A204.1 (cell line): ENCODE data around the gene NBDY.
"Not testable (repeated sequence)": the region's sequence is repeated elsewhere in the genome, so short reads cannot be mapped to it uniquely, and the experiment has no call there.

Experiments used
- FAIRE-seq: peaks from 2 replicates; lab custom pipeline; 2012; peaks lifted over from hg19 to GRCh38; lab: Jason Lieb, UNC

Gene NBDY

DNA sequence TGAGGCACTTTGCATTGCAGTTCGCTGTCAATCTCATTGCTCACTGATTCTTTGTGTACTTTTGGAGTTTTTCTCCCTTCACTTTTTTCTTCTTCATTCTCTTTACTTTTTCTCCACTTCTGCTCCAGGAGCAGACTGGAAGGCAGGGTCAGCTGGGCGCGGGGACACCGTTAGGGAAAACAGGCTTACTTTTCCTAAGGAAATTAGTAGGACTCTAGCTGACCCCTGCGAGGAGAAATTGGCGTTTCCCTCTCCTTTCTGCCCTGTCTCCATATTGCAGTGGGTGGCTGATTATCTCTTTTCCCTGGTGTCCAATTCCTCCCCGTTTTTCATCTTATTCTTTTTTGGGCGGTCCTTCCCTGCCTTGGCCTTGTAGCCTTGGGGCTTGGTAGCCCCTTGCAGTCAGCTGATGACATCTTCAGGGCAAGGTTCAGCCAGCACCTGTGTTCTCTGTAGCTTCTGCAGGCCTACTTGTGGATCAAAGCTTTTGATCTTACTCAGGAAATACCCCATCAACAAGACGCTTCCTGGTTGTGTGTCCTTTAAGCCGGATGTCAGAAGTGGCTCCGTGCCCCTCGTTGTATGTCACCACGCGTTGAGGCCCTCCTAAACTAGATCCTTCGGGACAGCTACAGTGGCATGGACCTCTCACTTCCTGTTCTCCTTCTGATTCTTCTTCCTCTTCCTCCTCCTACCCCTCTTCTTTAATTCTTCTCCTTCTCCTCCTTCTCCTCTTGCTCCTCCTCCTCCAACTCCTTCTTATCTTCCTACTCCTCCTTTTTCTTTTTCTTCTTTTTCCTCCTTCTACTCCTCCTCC is 36.1 kb downstream of the NBDY start:
- no peak for FAIRE-seq

DNA sequence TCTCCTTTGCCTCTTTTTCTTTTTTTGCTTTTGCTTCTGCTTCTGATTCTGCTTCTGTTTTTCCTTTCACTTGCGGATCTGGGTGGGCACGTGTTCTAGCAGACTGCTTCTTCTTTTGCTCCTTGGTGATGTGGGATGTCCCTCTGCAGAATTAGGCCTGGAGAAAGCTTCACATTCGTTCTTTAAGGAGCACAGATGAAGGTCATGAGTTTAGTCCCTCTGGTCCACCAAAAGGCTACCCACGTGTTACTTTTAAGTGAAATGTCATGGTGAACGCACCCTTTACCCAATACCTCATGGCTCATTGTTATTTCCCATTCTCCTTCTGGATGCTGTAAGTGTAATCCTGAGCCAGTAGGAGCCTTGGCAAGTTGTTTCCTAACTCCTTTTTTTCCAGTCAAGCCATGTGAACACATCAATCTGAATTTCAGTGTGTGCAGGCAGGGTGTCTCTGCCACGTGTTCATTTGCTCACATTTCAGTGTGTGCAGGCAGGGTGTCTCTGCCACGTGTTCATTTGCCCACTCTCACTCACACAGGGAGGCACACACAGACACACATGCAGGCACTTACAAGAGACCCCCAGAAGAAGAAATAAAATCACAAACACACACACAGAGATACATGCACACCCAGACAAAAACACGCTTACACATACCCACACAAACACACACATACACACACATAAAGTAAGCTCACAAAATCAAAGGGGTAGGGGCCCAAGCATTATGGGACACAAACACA is 36.9 kb downstream of the NBDY start:
- FAIRE-seq: no peak

DNA sequence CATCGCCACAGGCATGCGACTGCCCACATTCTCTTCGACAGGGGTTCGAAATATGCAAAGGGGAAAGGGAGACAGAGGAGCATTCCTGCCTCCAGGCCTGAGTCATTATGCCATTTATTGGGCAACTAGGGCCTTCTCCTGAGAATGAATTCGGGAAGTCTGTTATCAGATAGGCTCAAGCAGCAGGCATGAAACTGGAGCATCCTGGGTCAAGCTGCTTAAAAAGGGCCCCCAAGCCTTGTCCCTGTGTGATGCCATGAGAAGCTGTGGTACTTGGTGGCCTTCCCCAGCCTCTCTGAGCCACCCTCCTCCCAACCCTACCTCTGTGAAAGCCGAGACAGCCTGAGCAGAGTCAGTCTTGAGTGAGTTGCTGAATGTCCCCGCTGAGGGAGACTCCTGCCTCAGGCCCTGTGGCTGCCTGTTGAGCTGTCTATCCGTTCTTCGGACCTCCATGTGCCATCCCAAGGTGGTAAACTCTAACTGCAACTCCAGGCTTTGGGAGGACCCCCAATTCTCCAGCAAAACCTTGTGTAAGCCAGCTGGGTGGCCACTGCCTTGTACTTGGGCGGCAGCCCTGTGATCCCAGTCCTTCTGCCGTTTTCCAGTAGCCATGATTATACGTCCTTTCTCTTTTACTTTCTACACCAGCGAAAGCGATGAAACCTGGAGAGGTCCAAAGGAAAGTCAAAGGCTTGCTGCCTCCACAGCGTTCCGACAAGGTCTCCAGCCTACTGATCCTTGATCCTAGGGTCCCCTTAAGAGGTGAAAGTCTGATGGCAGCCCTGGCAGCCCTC is 37.7 kb downstream of the NBDY start:
- FAIRE-seq: no peak

DNA sequence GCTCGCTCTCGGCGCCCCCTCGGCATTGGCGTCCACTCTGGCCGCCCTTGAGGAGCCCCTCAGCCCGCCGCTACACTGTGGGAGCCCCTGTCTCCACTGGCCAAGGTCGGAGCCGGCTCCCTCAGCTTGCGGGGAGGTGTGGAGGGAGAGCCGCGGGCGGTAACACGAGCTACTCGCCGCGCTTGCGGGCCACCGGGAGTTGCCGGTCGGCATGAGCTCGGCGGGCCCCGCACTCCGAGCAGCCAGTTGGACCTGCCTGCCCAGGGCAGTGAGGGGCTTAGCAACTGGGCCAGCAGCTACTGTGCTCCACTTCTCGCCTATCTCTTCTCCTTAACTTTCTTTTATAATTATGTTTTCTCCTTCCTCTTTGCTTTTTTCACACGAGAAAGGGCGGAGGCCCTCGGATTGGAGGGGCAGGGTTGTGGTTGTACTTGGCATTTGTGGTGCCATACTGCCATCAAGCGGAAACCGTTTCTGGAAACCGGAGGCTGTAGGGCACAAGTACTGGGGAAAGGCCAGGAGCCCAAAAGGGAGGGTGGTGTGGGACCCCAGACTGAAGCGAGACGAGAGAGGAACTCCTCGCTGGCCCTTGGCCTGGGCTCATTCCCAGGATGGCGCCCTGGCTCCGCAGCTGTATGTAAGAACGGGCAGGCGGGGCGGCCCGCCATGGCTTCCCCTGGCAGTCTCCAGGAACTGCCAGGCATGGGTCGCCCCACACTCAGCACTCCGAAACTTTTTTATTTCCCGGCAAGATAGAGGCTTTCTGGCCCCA is 38.5 kb downstream of the NBDY start:
- not testable (repeated sequence) for FAIRE-seq

DNA sequence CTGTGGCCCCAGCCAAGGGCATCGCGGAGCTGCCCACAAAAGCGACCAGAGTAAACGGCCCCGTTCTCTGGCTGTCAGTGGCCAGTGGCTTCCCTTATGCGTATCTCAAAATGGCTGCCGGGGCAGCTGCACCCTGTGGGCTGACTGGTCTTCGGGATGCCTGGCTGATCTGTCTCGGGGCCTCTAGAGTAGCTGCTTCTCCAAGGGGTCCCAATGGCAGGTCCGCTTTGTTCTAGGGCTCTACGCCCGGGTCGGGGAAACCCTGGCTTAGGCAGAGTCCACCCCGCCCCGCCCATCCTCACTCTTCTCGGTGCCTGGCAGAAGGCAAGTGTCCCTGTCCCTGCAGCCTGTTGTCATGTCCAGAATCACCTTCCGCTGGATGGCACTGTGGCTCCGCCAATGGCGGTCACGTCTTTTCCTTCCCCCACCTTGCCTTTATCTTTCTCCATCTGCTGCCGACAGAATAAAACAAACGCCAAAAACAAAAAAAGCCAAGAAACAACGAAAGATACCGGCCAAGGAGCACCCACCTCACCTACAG is 39.1 kb downstream of the NBDY start:
- FAIRE-seq: not testable (repeated sequence)

DNA sequence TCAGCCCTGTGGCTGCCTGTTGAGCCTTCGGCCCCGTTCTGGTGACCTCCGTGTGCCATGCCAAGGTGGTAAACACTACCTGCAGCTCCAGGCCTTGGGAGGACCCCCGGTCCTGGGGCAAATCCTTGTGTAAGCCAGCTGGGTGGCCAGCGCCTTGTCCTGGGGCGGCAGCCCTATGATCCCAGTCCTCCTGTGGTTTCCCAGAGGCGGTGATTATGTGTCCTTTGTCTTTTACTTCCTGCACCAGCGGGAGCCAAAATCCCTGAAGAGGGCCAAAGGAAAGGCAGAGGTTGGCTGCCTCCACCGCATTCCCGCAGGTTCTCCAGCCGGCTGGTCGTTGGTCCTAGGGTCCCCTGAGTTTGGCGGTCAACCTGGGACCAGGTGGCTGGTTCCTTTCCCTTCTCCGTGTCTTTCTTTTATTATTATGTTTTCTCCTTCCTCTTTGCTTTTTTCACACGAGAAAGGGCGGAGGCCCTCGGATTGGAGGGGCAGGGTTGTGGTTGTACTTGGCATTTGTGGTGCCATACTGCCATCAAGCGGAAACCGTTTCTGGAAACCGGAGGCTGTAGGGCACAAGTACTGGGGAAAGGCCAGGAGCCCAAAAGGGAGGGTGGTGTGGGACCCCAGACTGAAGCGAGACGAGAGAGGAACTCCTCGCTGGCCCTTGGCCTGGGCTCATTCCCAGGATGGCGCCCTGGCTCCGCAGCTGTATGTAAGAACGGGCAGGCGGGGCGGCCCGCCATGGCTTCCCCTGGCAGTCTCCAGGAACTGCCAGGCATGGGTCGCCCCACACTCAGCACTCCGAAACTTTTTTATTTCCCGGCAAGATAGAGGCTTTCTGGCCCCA is 43.9 kb downstream of the NBDY start:
- FAIRE-seq: not testable (repeated sequence)

DNA sequence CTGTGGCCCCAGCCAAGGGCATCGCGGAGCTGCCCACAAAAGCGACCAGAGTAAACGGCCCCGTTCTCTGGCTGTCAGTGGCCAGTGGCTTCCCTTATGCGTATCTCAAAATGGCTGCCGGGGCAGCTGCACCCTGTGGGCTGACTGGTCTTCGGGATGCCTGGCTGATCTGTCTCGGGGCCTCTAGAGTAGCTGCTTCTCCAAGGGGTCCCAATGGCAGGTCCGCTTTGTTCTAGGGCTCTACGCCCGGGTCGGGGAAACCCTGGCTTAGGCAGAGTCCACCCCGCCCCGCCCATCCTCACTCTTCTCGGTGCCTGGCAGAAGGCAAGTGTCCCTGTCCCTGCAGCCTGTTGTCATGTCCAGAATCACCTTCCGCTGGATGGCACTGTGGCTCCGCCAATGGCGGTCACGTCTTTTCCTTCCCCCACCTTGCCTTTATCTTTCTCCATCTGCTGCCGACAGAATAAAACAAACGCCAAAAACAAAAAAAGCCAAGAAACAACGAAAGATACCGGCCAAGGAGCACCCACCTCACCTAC is 44.5 kb downstream of the NBDY start:
- not testable (repeated sequence) for FAIRE-seq

DNA sequence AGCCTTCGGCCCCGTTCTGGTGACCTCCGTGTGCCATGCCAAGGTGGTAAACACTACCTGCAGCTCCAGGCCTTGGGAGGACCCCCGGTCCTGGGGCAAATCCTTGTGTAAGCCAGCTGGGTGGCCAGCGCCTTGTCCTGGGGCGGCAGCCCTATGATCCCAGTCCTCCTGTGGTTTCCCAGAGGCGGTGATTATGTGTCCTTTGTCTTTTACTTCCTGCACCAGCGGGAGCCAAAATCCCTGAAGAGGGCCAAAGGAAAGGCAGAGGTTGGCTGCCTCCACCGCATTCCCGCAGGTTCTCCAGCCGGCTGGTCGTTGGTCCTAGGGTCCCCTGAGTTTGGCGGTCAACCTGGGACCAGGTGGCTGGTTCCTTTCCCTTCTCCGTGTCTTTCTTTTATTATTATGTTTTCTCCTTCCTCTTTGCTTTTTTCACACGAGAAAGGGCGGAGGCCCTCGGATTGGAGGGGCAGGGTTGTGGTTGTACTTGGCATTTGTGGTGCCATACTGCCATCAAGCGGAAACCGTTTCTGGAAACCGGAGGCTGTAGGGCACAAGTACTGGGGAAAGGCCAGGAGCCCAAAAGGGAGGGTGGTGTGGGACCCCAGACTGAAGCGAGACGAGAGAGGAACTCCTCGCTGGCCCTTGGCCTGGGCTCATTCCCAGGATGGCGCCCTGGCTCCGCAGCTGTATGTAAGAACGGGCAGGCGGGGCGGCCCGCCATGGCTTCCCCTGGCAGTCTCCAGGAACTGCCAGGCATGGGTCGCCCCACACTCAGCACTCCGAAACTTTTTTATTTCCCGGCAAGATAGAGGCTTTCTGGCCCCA is 49.3 kb downstream of the NBDY start:
- not testable (repeated sequence) for FAIRE-seq

DNA sequence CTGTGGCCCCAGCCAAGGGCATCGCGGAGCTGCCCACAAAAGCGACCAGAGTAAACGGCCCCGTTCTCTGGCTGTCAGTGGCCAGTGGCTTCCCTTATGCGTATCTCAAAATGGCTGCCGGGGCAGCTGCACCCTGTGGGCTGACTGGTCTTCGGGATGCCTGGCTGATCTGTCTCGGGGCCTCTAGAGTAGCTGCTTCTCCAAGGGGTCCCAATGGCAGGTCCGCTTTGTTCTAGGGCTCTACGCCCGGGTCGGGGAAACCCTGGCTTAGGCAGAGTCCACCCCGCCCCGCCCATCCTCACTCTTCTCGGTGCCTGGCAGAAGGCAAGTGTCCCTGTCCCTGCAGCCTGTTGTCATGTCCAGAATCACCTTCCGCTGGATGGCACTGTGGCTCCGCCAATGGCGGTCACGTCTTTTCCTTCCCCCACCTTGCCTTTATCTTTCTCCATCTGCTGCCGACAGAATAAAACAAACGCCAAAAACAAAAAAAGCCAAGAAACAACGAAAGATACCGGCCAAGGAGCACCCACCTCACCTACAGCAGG is 50.0 kb downstream of the NBDY start:
- FAIRE-seq: not testable (repeated sequence)

DNA sequence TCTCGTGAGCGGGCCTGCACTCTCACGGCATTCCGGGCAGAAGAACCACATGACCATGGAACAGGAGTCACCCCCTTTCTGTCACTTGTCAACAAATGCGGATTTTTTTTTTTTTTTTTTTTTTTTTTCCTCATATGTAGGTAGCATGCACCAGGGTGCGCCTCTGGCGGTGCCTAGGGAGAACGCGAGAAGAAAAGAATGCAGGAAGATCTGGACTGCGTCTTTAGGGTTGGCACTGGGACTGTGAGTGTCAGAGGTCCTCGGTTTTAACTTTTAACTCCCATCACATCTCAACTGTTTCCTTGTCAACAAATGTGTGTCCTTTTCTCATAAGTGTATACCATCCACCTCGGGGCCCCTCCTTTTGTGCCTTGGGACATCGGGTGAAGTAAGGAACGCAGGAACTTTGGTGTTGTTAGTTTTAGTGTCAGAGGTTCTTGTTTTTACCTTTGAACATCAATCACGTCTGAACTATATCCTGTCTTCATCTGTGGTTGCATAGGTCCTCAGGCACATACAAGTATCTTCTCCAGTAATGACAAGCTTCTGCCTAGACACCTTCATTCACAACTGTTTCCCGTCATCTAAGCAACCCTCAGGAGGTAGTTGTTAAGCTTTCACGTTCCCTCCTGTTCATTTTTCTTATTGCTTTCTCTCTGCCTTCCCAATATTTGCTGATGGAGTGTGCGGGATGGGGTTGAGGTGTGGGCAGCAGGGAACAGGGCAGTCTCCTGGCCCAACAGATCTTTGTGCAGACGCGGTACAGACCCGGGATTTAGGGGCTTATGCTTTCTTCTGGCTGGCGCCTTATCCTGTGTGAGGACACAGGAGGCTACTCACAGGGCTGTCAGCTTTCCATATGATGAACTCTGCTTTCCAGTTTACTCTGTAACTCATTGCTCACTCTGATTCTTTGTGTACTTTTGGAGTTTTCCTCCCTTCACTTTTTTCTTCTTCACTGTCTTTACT is 51.9 kb downstream of the NBDY start:
- not testable (repeated sequence) for FAIRE-seq

DNA sequence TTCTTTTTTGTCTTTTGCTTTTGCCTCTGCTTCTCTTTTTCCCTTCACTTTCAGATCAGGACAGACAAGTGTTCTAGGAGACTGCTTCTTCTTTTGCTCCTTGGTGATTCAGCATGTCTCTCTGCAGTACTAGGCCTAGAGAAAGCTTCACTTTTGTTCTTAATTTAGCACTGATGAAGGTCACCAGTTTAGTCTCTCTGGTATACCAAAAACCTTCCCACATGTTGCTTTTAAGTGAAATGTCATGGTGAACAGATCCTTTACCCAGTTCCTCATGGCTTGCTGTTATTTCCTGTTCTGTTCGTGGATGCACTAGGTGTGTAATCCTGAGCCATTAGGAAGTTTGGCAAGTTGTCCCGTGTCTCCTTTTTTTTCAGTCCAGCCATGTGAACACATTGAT is 53.3 kb downstream of the NBDY start:
- FAIRE-seq: no peak

DNA sequence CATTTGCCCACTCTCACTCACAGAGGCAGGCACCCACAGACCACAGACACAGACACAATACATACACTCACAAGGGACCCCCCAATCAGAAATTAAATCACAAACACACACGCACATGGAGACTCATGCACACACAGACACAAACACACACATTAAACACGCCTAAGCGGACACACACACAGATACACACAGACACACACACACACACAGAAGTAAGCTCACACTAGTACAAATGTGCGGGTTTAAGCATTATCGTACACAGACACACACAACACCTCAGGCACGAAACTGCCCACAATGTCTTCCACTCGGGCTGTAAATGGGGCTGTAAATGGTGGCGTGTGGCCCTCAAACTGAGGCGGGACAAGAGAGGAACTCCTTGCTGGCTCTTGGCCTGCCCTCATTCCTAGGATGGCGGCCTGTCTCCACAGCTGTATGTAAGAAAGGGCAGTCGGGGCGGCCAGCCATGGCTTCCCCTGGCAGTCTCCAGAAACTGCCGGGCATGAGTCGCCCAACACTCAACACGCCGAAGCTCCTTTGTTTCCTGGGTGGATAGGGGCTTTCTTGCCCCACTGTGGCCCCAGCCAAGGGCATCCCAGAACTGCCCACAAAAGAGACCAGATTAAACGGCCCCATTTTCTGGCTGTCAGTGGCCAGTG is 53.9 kb downstream of the NBDY start:
- FAIRE-seq: no peak

DNA sequence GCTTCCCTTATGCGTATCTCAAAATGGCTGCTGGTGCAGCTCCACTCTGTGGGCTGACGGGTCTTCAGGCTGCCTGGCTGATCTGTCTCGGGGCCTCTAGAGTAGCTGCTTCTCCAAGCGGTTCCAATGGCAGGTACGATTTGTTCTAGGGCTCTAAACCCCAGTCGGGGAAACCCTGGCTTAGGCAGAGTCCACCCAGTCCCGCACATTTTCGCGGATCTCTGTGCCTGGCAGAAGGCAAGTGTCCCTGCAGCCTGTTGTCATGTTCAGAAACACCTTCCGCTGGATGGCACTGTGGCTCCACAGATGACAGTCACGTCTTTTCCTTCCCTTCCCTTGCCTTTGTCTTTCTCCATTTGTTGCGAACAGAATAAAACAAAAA is 54.4 kb downstream of the NBDY start:
- no peak for FAIRE-seq

DNA sequence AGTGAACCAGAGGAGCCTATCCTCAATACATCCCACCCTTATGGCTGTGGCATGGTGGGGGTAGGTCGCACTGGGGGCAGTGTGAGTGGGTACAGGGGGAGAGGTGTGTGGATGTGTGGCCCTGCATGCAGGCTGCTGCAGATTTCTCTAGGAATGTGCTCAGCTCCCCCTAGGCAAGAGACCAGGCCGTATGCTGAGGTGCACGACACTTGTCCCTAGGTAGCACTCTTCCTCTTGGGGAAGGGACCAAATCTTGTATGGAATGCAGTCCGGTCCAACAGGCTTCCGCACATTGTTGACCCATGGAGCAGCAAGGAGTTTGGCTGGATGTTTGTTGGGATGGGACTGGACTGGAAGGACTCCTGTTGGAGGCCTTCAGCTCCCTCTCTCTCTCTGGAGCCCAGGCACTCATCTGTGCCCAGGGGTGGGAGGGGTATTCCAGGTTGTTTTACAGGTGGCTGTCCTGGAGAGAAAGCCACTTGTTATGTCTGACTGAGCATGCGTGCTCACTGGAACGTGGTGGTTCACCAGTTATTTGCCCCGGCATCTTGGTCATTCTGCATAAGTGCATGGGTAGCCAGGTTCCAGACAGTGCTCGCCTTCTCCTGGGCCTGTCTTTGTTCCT is 55.1 kb downstream of the NBDY start:
- no peak for FAIRE-seq

DNA sequence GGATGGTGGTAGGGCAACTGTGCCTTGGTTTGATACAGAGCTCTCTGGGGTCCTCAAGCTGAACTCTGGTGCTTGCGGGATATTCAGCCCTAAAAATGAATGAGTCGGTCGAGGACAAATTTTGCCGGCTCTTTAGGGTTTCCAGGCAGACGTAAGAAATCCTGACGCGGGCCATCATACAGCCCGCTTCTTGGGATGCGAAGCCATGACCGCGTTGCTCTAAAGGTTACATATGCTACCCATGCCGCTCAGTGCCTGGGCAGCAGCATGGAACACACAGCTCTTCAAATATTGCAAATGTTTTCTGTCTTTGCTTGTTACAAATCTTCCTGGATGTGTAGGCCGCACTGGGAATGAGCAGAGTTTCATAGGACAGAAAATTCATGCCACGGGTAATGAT is 55.6 kb downstream of the NBDY start:
- no peak for FAIRE-seq

DNA sequence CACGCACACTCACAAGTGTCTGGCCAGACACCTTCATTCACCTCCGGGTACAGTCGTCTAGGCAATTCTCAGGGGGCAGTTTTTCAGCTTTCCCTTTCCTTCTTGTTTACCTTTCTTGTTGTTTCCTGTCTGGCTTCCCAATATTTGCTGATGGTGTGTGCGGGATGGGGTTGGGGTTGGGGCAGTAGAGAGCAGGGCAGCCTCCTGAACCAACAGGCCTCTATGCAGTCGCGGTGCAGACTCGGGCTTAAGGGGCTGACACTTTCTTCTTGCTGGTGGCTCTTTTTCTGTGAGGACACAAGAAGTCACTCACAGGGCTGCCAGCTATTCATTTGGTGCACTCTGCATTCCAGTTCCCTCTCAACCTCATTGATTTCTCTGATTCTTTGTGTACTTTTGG is 56.4 kb downstream of the NBDY start:
- no peak for FAIRE-seq
